ENCODE measurements around the gene NTNG2.

- TF ChIP-seq POLR2A (IDR thresholded peaks at IDR 0.05) (no peak), CTCF (IDR thresholded peaks at IDR 0.05) (no peak), POLR2AphosphoS5 (IDR thresholded peaks at IDR 0.05) (no peak)
Measured at GRCh38 chr9:132239999-132240840, 78.4 kb downstream of the NTNG2 start.

Measured in stomach (tissue), 4 donors.